Activated CD4-positive, alpha-beta T cell treated with anti-CD3 and anti-CD28 coated beads for 1 hour (primary cell): ENCODE measurements around the gene SLAMF8.

Experiments used
- DNase-seq: peaks from one replicate; pipeline ENCODE4 v3.0.0-alpha.2; 2020

SLAMF8 gene

GRCh38 chr1:159821171-159821867, 5.4 kb upstream of the SLAMF8 start:
- DNase-seq = no peak

GRCh38 chr1:159823406-159823805, 3.3 kb upstream of the SLAMF8 start:
- DNase-seq = no peak

GRCh38 chr1:159825564-159825963, 1.1 kb upstream of the SLAMF8 start:
- DNase-seq = no peak

- no peak for DNase-seq
These were observed 423 bp downstream of the SLAMF8 start for GRCh38 chr1:159827102-159827490.

- DNase-seq = no peak
These were observed 876 bp downstream of the SLAMF8 start for GRCh38 chr1:159827549-159827948.

DNA sequence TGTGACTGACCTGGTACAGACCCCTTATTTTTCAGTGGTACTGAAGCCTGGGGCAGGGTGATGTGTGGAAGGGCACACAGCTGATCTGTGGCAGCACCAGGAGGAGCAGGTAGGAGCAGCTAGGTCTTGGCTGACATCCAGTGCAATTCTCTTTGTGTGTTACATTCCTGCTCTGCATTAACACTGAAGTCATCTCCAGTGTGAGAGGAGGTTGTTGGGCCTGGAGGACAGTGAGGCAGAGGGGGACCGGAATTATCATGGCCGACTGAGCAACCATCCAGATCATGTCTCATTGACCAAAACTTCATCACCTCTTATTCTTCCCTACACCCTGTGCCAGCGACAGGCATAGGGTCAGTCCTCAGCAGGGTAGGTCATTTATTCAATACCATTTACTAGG, 1.5 kb downstream of the SLAMF8 start:
- DNase-seq = no peak

DNA sequence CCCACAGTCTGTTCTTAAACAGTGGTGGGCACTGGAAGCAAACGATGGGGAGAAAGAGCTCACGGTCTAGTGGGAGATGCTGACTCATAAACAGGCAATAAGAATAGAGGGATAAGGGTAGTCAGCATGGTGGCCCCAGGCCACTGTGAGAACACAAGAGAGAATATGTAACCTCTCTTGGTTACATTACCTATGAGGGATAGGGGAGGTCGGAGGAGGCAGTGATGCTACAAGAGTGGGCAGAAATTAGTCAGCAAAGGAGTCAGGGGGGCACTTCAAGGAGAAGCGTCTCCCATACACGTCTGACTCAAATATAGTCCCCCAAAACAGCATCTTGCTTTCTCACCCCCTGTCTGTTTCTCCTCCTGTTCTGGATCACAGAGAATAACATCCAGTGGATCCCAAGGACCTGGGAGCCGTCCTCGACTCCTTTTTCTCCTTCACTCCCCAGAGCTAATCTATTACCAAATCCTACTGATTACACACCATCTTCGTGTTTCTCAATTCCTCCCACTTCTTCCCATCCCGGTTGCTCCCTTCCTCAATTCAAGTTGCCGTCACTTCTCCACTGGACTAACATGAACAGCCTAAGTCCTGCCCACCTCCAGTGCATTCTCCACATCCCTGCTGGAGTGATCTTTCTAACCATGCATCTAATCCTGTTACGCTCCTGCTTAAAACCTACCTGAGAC, 2.1 kb downstream of the SLAMF8 start:
- no peak for DNase-seq

GRCh38 chr1:159829273-159829634, 2.6 kb downstream of the SLAMF8 start:
- no peak for DNase-seq

DNA sequence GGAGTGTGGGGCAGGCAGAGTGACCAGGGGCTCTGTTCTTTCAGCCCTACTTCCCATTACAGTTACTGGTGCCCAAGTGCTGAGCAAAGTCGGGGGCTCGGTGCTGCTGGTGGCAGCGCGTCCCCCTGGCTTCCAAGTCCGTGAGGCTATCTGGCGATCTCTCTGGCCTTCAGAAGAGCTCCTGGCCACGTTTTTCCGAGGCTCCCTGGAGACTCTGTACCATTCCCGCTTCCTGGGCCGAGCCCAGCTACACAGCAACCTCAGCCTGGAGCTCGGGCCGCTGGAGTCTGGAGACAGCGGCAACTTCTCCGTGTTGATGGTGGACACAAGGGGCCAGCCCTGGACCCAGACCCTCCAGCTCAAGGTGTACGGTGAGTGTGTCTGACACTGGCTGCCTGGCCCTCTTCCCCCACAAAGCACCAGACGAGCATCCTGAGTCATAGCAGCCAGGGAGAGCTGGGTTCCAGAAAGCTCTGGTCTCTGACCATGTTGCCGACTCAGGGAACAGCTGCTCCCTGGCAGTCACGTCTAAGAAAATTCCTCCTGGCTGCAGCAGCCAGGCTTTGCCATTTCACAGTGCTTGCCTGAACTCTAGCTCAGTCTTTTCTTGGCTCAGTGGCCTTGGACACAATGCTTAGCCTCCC, 3.3 kb downstream of the SLAMF8 start:
- DNase-seq = no peak

GRCh38 chr1:159830722-159831121, 4.0 kb downstream of the SLAMF8 start:
- no peak for DNase-seq

GRCh38 chr1:159831412-159832141, 4.9 kb downstream of the SLAMF8 start:
- DNase-seq = no peak

DNA sequence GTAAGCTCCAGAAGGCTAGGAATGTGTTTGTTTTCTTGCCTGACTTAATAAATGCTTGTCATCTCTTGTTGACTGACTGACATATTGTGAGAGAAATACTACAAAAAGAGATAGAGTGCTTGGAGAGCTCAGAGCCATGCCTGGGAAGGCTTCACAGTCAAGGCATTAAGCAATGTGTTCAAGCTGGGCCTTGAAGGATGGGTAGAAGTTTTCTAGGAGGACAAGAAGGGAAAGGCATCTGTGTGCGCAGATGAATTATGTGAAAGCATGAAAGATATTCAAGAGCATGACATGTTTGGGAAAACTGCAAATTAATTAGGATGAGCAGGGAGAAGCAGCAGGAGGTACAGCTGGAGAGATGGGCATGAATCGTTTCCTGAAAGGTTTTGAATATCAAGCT, 5.6 kb downstream of the SLAMF8 start:
- DNase-seq = no peak

DNA sequence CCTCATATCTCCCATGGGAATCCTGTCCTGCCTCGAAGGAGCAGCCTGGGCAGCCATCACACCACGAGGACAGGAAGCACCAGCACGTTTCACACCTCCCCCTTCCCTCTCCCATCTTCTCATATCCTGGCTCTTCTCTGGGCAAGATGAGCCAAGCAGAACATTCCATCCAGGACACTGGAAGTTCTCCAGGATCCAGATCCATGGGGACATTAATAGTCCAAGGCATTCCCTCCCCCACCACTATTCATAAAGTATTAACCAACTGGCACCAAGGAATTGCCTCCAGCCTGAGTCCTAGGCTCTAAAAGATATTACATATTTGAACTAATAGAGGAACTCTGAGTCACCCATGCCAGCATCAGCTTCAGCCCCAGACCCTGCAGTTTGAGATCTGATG, 8.7 kb downstream of the SLAMF8 start:
- no peak for DNase-seq

- DNase-seq = no peak
These were observed 9.3 kb downstream of the SLAMF8 start for GRCh38 chr1:159835862-159836525.

DNA sequence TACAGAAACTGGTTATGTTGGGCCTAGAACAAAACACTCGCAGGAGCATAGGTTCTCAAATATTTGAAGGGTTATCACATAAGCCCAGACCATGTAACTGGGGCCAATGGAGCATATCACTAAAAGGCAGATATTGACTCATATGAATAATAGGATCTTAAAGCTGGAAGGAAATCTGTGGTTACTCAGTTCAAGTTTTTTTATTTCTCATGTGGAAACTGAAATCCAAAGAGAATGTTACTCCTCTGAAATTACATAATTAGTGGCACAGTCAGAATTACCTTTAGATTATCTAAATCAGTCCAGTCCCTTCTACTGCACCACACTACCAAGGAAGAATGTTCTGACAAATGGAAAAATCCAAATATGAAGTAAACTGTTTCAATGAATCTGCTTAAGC, 12.0 kb downstream of the SLAMF8 start:
- DNase-seq = no peak

- DNase-seq = no peak
These were observed 12.6 kb downstream of the SLAMF8 start for GRCh38 chr1:159839116-159839849.

DNA sequence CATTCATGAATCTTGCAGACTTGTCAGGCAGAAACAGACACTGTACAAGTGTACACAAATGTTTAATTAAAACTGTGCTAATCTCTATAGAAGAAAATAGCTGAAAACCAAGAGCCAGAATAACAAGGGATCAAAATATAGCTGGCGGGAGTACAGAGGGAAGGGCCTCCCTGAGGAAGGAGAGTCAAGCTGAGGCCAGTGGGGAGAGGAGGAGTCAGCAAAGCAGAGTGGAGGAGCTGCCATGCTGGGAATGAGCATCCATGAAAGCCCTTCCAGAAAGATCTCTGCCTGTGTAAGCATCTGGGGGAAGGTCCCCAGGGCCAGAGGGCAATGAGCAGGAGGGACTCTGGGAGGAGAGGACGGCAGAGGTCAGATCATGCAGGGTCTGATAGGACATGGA, 15.1 kb downstream of the SLAMF8 start:
- no peak for DNase-seq

- DNase-seq = no peak
These were observed 16.8 kb downstream of the SLAMF8 start for GRCh38 chr1:159843459-159843858.

- DNase-seq = no peak
These were observed 19.3 kb downstream of the SLAMF8 start for GRCh38 chr1:159845751-159846629.

DNA sequence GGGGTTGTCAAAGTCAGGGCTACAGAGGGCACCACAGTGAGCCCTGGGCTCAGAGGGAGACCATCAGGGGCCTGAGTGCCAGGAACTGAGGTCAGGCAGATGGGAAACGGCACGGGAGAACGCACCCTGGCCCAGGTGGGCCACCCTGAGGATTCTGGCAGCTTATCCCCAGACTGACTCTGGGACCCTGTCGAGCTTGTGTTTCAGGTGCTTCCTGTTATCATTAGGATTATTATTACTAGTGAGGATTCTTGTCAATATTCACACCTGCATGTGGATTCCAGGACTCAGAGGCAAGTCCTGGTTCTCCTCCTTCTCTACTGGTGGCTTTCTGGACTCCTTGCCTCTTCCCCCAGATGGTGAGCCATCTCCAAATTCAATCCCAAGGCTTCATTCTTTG, 20.6 kb downstream of the SLAMF8 start:
- no peak for DNase-seq

GRCh38 chr1:159848326-159848725, 21.7 kb downstream of the SLAMF8 start:
- DNase-seq = no peak
